NCI-H446 treated with DMSO at 0.1 percent for 48 hours (cell line): ENCODE measurements around the gene ZBTB49.

Experiments
- DNase-seq: peaks from one replicate; lab custom pipeline; 2025; lab: John Stamatoyannopoulos, UW

The ZBTB49 gene

GRCh38 chr4:4284827-4285618 lies 5.0 kb upstream of the ZBTB49 start:
- DNase-seq = no peak

GRCh38 chr4:4288098-4288497 lies 2.0 kb upstream of the ZBTB49 start:
- DNase-seq = no peak

- no peak for DNase-seq
These were observed 996 bp upstream of the ZBTB49 start for GRCh38 chr4:4289055-4289454.

- DNase-seq = no peak
These were observed 482 bp upstream of the ZBTB49 start for GRCh38 chr4:4289597-4289940.

GRCh38 chr4:4293279-4293678 lies 3.2 kb downstream of the ZBTB49 start:
- DNase-seq = no peak

- no peak for DNase-seq
These were observed 6.3 kb downstream of the ZBTB49 start for GRCh38 chr4:4296283-4296846.

- no peak for DNase-seq
These were observed 9.0 kb downstream of the ZBTB49 start for GRCh38 chr4:4299006-4299405.

- DNase-seq = no peak
These were observed 11.9 kb downstream of the ZBTB49 start for GRCh38 chr4:4302001-4302400.

- DNase-seq = no peak
These were observed 12.4 kb downstream of the ZBTB49 start for GRCh38 chr4:4302416-4302815.

- DNase-seq = no peak
These were observed 16.9 kb downstream of the ZBTB49 start for GRCh38 chr4:4306920-4307319.

GRCh38 chr4:4308800-4309441 lies 18.9 kb downstream of the ZBTB49 start:
- no peak for DNase-seq

GRCh38 chr4:4311193-4311592 lies 21.1 kb downstream of the ZBTB49 start:
- no peak for DNase-seq

- no peak for DNase-seq
These were observed 25.6 kb downstream of the ZBTB49 start for GRCh38 chr4:4315461-4316149.

GRCh38 chr4:4316150-4316495 lies 26.1 kb downstream of the ZBTB49 start:
- DNase-seq = no peak

- DNase-seq = no peak
These were observed 27.6 kb downstream of the ZBTB49 start for GRCh38 chr4:4317496-4318232.

- no peak for DNase-seq
These were observed 30.5 kb downstream of the ZBTB49 start for GRCh38 chr4:4320528-4320927.

- DNase-seq = no peak
These were observed 31.1 kb downstream of the ZBTB49 start for GRCh38 chr4:4320951-4321714.

GRCh38 chr4:4321951-4322688 lies 32.1 kb downstream of the ZBTB49 start:
- DNase-seq = no peak

GRCh38 chr4:4323705-4324534 lies 33.9 kb downstream of the ZBTB49 start:
- no peak for DNase-seq

GRCh38 chr4:4325321-4325720 lies 35.3 kb downstream of the ZBTB49 start:
- no peak for DNase-seq
